Psoas muscle (tissue), 8 donors: ENCODE data around the gene TMEM61. TPM values are rescaled to one million over a fixed set of nuclear protein-coding genes. Genes with fewer than 3 reads are reported as not detected.

Experiments used
- ATAC-seq, 4 donors: fragments of 200-7000 bp; cut with Tn5 transposase; one replicate each; pipeline ENCODE4 v1.9.1; 2020; ENCODE audit warnings: moderate library complexity in 3 of 4, mild to moderate bottlenecking in 2 of 4
- DNase-seq, 2 donors: peaks; one replicate each; pipeline ENCODE4 v3.0.0-alpha.2; 2020
- H3K27ac ChIP-seq: fragments of 200-600 bp; one replicate; pipeline ENCODE4 v1.8.0; 2022
- H3K27me3 ChIP-seq, 3 donors: fragments of 200-600 bp in 1 of 3; one replicate each; pipeline versions ENCODE4 v1.6.1 to v1.8.0; 2013 to 2022; ENCODE audit warnings: low read length in 2 of 3, mild to moderate bottlenecking in 2 of 3, moderate library complexity in 1 of 3; ENCODE audit not compliant: insufficient read depth in 3 of 3
- H3K36me3 ChIP-seq, 2 donors: fragments of 200-600 bp in 1 of 2; one replicate each; pipeline versions ENCODE4 v1.6.1 to v1.8.0; 2013 to 2022; ENCODE audit warnings: low read depth in 1 of 2, mild to moderate bottlenecking in 1 of 2, moderate library complexity in 1 of 2; ENCODE audit not compliant: insufficient read depth in 1 of 2
- H3K4me1 ChIP-seq: fragments of 200-600 bp; one replicate; pipeline ENCODE4 v1.8.0; 2022
- H3K4me3 ChIP-seq: fragments of 200-600 bp; one replicate; pipeline ENCODE4 v1.8.0; 2022; ENCODE audit warnings: mild to moderate bottlenecking
- H3K9me3 ChIP-seq: fragments of 200-600 bp; one replicate; pipeline ENCODE4 v1.8.0; 2022
- WGBS, 3 donors: extraction: QIAGEN DNeasy Blood & Tissue Kit; methylation state at CpG; one replicate each; pipeline versions ENCODE4 v1.1.6 to v1.1.7; 2013; 5-methylcytosine and 5-hydroxymethylcytosine counted together
- intact Hi-C, 2 donors: fragments of 100-400 bp; cut with DNase I; formaldehyde crosslinking; loops; one replicate each; pipeline versions ENCODE4 v1.11.0 to v1.14.2; 2022
- polyA plus RNA-seq, 3 donors: library from polyadenylated mRNA; stranded (reverse); fragments of 200-250 nt; gene quantifications; one replicate each; pipeline ENCODE4 v1.2.3, GENCODE V29; 2013
- total RNA-seq, 4 donors: library from RNA; stranded (reverse); fragmentation: NEBNext Ultra II Directional in 2 of 4; extraction: Animal tissue kit (Norgen Biotek cat#: 25700) in 2 of 4; gene quantifications; one replicate each; pipeline versions ENCODE4 v1.2.1 to v1.2.4, GENCODE V29; 2021 to 2023
- TF ChIP-seq, protein P1 (sequence below): fragments of 200-600 bp; IDR thresholded peaks from one replicate; pipeline ENCODE4 v1.8.0; 2022; ENCODE audit warnings: antibody characterized with exemption
- donor health status: healthy with polysubstance abuse.
- donor health status: DM: no; HTN: no; CAD: no; lungs with moderate emphysema.
- donor health status: Bipolar disorder and iron deficiency.
- donor health status: healthy.
- donor health status: DM: yes; HTN: yes; CAD: no.
- donor health status: DM: no; HTN: no; CAD: no.
- donor health status: DM: no; HTN: no; CAD: no.
- donor health status: DM: yes; HTN: yes; CAD: no.

The TMEM61 gene
- total and polyA plus RNA-seq, 7 donors, result 0.05 to 0.54 (median 0.25) TPM; not detected in 1

DNA sequence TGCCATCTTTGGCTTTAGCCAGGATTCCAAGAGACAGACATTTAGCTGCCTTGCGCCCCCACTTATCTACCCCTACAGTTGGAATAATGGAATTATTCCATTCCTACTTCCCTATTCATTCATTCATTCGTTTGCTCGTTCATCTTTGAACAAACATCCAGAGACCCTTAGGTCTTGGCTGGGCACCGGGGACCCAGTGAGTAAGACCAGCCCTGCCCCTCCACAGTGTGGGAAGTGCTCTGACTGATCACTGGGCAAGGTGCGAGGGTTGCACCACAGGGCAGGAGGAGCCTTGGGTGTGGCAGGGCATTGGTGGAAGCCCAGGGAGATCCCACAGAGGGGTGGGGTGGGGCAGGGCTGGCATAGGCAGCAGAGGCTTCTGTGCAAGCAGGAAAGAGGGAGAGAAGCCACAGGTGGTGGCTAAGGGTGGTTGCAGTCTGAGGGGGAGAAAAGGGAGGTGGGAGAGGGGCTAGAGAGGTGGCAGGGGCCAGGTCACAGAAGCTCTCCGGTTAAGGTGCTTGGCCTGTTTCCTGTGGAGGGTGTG, 35.0 kb upstream of the TMEM61 start:
- TF ChIP-seq, protein P1, sequence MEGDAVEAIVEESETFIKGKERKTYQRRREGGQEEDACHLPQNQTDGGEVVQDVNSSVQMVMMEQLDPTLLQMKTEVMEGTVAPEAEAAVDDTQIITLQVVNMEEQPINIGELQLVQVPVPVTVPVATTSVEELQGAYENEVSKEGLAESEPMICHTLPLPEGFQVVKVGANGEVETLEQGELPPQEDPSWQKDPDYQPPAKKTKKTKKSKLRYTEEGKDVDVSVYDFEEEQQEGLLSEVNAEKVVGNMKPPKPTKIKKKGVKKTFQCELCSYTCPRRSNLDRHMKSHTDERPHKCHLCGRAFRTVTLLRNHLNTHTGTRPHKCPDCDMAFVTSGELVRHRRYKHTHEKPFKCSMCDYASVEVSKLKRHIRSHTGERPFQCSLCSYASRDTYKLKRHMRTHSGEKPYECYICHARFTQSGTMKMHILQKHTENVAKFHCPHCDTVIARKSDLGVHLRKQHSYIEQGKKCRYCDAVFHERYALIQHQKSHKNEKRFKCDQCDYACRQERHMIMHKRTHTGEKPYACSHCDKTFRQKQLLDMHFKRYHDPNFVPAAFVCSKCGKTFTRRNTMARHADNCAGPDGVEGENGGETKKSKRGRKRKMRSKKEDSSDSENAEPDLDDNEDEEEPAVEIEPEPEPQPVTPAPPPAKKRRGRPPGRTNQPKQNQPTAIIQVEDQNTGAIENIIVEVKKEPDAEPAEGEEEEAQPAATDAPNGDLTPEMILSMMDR, result no peak
- Histone ChIP-seq H3K4me3 (no peak overlapping the region), H3K9me3 (no peaks in the 10 kb centered on the region), H3K27me3 (no peaks in the 10 kb centered on the region), H3K27ac (no peak overlapping the region), H3K36me3 (no peaks in the 10 kb centered on the region), H3K4me1 (peaks cover 2% of the 10 kb centered on the region)
- intact Hi-C loops, result no loop called here
- 63 to 64% (median 64%) methylated on average over 6 of the region's 6 CpGs for WGBS, 3 donors
- ATAC-seq, result peak in 2 of 4 donors; percentile 34 to 36
- no peak for DNase-seq

DNA sequence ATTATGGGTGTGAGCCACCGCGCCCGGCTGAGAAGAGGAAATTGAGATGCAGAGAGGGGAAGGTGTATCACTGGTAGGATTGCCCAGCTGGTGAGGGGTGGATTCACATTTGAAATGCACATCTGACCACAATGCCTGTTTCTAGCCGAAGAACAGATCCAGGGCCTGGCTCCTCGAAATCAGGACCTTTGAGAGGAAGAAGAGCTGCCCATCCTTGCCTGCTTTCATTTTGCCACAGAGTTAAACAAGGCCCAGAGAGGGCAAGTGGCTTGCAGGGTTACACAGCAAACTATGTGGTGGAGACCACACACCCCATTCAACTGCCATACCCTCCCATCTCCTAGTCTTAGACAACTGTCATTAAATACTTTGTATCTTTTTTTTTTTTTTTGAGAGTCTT, 32.9 kb upstream of the TMEM61 start:
- Histone ChIP-seq H3K27ac (no peak overlapping the region), H3K36me3 (no peaks in the 10 kb centered on the region), H3K9me3 (no peaks in the 10 kb centered on the region), H3K4me1 (peaks cover 3% of the 10 kb centered on the region), H3K27me3 (no peaks in the 10 kb centered on the region), H3K4me3 (no peak overlapping the region)
- TF ChIP-seq, protein P1, result no peak
- intact Hi-C loops, result no loop called here
- DNase-seq, result no peak
- WGBS, 3 donors, result 83 to 85% (median 84%) methylated on average over 5 of the region's 5 CpGs
- no peak for ATAC-seq

DNA sequence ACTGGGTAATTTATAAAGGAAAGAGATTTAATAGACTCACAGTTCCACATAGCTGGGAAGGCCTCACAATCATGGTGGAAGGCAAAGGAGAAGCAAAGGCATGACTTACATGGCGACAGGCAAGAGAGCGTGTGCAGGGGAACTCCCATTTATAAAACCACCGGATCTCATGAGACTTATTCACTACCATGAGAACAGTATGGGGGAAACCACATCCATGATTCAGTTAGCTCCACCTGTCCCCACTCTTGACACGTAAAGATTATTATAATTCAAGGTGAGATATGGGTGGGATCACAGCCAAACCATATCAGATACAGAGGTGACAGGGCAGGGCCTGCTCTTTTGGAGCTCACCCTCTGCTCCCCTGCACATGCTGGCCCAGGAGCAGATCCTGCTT, 31.4 kb upstream of the TMEM61 start:
- Histone ChIP-seq H3K4me3 (no peak overlapping the region), H3K4me1 (peaks cover 3% of the 10 kb centered on the region), H3K36me3 (no peaks in the 10 kb centered on the region), H3K9me3 (no peaks in the 10 kb centered on the region), H3K27ac (no peak overlapping the region), H3K27me3 (no peaks in the 10 kb centered on the region)
- TF ChIP-seq, protein P1, result no peak
- DNase-seq, result no peak
- intact Hi-C loops, result no loop called here
- WGBS, 3 donors, result 90 to 92% (median 92%) methylated on average over 4 of the region's 4 CpGs
- no peak for ATAC-seq

DNA sequence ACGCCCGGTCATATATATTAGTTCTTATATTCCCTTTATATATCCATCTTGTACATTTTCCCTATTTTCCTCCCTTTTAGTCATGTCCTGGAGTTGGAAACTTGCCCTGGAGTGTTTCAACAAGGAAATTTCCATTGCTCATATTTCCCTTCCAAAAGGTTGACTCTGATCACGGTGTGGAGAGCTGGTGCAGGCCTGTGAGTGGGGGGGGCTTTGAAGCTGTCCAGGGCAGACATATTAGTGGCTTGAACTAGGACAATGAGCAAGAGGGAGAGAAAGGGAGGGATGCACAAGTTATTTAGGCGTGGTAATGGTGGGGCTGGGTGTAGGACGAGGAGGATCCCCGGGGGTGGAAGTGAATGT, 30.4 kb upstream of the TMEM61 start:
- no peaks in the 10 kb centered on the region for H3K9me3 ChIP-seq
- DNase-seq, result no peak
- 48 to 57% (median 56%) methylated on average over 6 of the region's 6 CpGs for WGBS, 3 donors
- TF ChIP-seq, protein P1, result no peak
- H3K4me3 ChIP-seq, result peak overlapping the region; percentile 42
- no peaks in the 10 kb centered on the region for H3K36me3 ChIP-seq
- peaks cover 3% of the 10 kb centered on the region for H3K4me1 ChIP-seq
- peak overlapping the region; percentile 47 for H3K27ac ChIP-seq
- no peaks in the 10 kb centered on the region for H3K27me3 ChIP-seq
- ATAC-seq, result peak in 2 of 4 donors; percentile 17 to 18
- intact Hi-C loops, result loop anchor here (1.0 kb wide), 1 partner anchor 46 kb away; no protein-coding TSS in a partner anchor
